GM19463 (cell line): Measurements from ENCODE around the gene RPS15.
"Not testable (repeated sequence)": the region's sequence is repeated elsewhere in the genome, so short reads cannot be mapped to it uniquely, and the experiment has no call there.

ENCODE experiments used
- ATAC-seq: cut with Tn5 transposase; IDR thresholded peaks from one replicate; pipeline ENCODE4 v1.9.1; 2021; ENCODE audit warnings: mild to moderate bottlenecking, moderate library complexity; ENCODE audit not compliant: unreplicated experiment

The RPS15 gene

GRCh38 chr19:1467490-1468273, 29.5 kb downstream of the RPS15 start:
- ATAC-seq, result no peak

GRCh38 chr19:1468274-1468820, 30.2 kb downstream of the RPS15 start:
- no peak for ATAC-seq

GRCh38 chr19:1468821-1469254, 30.6 kb downstream of the RPS15 start:
- no peak for ATAC-seq

GRCh38 chr19:1469255-1470054, 31.3 kb downstream of the RPS15 start:
- no peak for ATAC-seq

- ATAC-seq, result no peak
Measured at GRCh38 chr19:1470055-1470304, 31.8 kb downstream of the RPS15 start.

GRCh38 chr19:1470305-1471009, 32.3 kb downstream of the RPS15 start:
- no peak for ATAC-seq

GRCh38 chr19:1471010-1471514, 32.9 kb downstream of the RPS15 start:
- ATAC-seq, result no peak

- ATAC-seq, result no peak
Measured at GRCh38 chr19:1471515-1472160, 33.4 kb downstream of the RPS15 start.

GRCh38 chr19:1472231-1473084, 34.3 kb downstream of the RPS15 start:
- ATAC-seq, result no peak

- ATAC-seq, result no peak
Measured at GRCh38 chr19:1473085-1473851, 35.1 kb downstream of the RPS15 start.

- ATAC-seq, result no peak
Measured at GRCh38 chr19:1474011-1474764, 36.0 kb downstream of the RPS15 start.

GRCh38 chr19:1474765-1475351, 36.7 kb downstream of the RPS15 start:
- ATAC-seq, result no peak

- ATAC-seq, result no peak
Measured at GRCh38 chr19:1475751-1476437, 37.7 kb downstream of the RPS15 start.

- not testable (repeated sequence) for ATAC-seq
Measured at GRCh38 chr19:1477056-1477455, 38.9 kb downstream of the RPS15 start.

- peak; percentile 93 for ATAC-seq
Measured at GRCh38 chr19:1478934-1479707, 40.9 kb downstream of the RPS15 start, which contains the start of gene C19orf25. C19orf25 (minus strand) TSS chr19:1479215; CDS start chr19:1478903, 312 bp downstream.

- ATAC-seq, result no peak
Measured at GRCh38 chr19:1481224-1481892, 43.2 kb downstream of the RPS15 start.
